GM23338 (cell line): ENCODE measurements around the gene DDI2.

ENCODE experiments used
- CREB1 ChIP-seq: fragments of 250-450 bp; sonication (Bioruptor Pico); IDR thresholded peaks from 2 replicates; pipeline ENCODE4 v1.5.0; 2020; ENCODE audit warnings: low read depth, mild to moderate bottlenecking, moderate library complexity
- EZH2 ChIP-seq: fragments of 200-600 bp; sonication (generic); IDR thresholded peaks from one replicate; pipeline ENCODE4 v1.8.0; 2017; ENCODE audit warnings: antibody characterized with exemption, mild to moderate bottlenecking, low read depth; ENCODE audit not compliant: unreplicated experiment
- EZH2phosphoT487 ChIP-seq: fragments of 200-600 bp; sonication (generic); IDR thresholded peaks from one replicate; pipeline ENCODE4 v1.8.1; 2018; ENCODE audit warnings: antibody characterized with exemption; ENCODE audit not compliant: unreplicated experiment
- JUNB ChIP-seq: IDR thresholded peaks from one replicate; pipeline ENCODE4 v1.6.1; 2016; ENCODE audit warnings: antibody characterized with exemption; ENCODE audit not compliant: unreplicated experiment
- NANOG ChIP-seq: IDR thresholded peaks from 2 replicates; pipeline ENCODE4 v1.6.1; 2016; ENCODE audit warnings: antibody characterized with exemption, borderline replicate concordance
- POLR2AphosphoS5 ChIP-seq: IDR thresholded peaks from 2 replicates; pipeline ENCODE4 v1.6.1; 2016; ENCODE audit warnings: antibody characterized with exemption, low read depth
- STAT1 ChIP-seq: IDR thresholded peaks from one replicate; pipeline ENCODE4 v1.6.1; 2016; ENCODE audit warnings: antibody characterized with exemption; ENCODE audit not compliant: unreplicated experiment
- TF ChIP-seq, protein P1 (sequence below), 2 experiments: fragments of 200-600 bp in 1 of 2; sonication (generic) in 1 of 2; conservative IDR thresholded peaks; 2 replicates each; pipeline versions ENCODE4 v1.5.1 to v1.6.1; 2016 to 2017; ENCODE audit warnings: antibody characterized with exemption in 2 of 2, low read depth in 2 of 2, mild to moderate bottlenecking in 2 of 2, moderate library complexity in 1 of 2
- TF ChIP-seq, protein P2 (sequence below): IDR thresholded peaks from one replicate; pipeline ENCODE4 v1.6.1; 2018; ENCODE audit warnings: antibody characterized with exemption; ENCODE audit not compliant: unreplicated experiment
- TF ChIP-seq, protein P3 (sequence below): fragments of 250-450 bp; sonication (Bioruptor Pico); IDR thresholded peaks from 2 replicates; pipeline ENCODE4 v1.5.0; 2020; ENCODE audit warnings: mild to moderate bottlenecking, moderate library complexity

DNA sequence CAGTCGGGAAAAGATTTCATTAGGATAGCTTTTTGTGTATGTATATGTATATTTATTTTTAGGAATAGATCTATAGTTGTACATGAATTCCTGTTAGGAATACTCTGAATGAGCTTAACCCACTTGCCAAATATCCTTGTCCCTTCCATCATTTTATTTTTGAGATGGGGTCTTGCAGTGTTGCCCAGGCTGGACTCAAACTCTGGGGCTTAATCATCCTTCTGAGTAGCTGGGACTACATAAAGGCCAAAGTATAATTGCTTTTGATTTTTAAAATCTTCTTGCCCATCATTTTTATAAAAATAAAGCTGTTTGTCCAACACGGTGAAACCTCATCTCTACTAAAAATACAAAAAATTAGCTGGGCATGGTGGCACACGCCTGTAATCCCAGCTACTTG is 46.7 kb downstream of the DDI2 start:
- TF ChIP-seq, protein P1, sequence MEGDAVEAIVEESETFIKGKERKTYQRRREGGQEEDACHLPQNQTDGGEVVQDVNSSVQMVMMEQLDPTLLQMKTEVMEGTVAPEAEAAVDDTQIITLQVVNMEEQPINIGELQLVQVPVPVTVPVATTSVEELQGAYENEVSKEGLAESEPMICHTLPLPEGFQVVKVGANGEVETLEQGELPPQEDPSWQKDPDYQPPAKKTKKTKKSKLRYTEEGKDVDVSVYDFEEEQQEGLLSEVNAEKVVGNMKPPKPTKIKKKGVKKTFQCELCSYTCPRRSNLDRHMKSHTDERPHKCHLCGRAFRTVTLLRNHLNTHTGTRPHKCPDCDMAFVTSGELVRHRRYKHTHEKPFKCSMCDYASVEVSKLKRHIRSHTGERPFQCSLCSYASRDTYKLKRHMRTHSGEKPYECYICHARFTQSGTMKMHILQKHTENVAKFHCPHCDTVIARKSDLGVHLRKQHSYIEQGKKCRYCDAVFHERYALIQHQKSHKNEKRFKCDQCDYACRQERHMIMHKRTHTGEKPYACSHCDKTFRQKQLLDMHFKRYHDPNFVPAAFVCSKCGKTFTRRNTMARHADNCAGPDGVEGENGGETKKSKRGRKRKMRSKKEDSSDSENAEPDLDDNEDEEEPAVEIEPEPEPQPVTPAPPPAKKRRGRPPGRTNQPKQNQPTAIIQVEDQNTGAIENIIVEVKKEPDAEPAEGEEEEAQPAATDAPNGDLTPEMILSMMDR (conservative IDR thresholded peaks at IDR 0.05; ENCODE audit: low read depth in 2 of 2), result no peak
- no peak for TF ChIP-seq EZH2phosphoT487
- TF ChIP-seq EZH2, result no peak
- no peak for TF ChIP-seq JUNB
- no peak for TF ChIP-seq CREB1
- no peak for TF ChIP-seq NANOG
- TF ChIP-seq POLR2AphosphoS5, result no peak
- TF ChIP-seq, protein P2, sequence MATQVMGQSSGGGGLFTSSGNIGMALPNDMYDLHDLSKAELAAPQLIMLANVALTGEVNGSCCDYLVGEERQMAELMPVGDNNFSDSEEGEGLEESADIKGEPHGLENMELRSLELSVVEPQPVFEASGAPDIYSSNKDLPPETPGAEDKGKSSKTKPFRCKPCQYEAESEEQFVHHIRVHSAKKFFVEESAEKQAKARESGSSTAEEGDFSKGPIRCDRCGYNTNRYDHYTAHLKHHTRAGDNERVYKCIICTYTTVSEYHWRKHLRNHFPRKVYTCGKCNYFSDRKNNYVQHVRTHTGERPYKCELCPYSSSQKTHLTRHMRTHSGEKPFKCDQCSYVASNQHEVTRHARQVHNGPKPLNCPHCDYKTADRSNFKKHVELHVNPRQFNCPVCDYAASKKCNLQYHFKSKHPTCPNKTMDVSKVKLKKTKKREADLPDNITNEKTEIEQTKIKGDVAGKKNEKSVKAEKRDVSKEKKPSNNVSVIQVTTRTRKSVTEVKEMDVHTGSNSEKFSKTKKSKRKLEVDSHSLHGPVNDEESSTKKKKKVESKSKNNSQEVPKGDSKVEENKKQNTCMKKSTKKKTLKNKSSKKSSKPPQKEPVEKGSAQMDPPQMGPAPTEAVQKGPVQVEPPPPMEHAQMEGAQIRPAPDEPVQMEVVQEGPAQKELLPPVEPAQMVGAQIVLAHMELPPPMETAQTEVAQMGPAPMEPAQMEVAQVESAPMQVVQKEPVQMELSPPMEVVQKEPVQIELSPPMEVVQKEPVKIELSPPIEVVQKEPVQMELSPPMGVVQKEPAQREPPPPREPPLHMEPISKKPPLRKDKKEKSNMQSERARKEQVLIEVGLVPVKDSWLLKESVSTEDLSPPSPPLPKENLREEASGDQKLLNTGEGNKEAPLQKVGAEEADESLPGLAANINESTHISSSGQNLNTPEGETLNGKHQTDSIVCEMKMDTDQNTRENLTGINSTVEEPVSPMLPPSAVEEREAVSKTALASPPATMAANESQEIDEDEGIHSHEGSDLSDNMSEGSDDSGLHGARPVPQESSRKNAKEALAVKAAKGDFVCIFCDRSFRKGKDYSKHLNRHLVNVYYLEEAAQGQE, result no peak
- TF ChIP-seq, protein P3, sequence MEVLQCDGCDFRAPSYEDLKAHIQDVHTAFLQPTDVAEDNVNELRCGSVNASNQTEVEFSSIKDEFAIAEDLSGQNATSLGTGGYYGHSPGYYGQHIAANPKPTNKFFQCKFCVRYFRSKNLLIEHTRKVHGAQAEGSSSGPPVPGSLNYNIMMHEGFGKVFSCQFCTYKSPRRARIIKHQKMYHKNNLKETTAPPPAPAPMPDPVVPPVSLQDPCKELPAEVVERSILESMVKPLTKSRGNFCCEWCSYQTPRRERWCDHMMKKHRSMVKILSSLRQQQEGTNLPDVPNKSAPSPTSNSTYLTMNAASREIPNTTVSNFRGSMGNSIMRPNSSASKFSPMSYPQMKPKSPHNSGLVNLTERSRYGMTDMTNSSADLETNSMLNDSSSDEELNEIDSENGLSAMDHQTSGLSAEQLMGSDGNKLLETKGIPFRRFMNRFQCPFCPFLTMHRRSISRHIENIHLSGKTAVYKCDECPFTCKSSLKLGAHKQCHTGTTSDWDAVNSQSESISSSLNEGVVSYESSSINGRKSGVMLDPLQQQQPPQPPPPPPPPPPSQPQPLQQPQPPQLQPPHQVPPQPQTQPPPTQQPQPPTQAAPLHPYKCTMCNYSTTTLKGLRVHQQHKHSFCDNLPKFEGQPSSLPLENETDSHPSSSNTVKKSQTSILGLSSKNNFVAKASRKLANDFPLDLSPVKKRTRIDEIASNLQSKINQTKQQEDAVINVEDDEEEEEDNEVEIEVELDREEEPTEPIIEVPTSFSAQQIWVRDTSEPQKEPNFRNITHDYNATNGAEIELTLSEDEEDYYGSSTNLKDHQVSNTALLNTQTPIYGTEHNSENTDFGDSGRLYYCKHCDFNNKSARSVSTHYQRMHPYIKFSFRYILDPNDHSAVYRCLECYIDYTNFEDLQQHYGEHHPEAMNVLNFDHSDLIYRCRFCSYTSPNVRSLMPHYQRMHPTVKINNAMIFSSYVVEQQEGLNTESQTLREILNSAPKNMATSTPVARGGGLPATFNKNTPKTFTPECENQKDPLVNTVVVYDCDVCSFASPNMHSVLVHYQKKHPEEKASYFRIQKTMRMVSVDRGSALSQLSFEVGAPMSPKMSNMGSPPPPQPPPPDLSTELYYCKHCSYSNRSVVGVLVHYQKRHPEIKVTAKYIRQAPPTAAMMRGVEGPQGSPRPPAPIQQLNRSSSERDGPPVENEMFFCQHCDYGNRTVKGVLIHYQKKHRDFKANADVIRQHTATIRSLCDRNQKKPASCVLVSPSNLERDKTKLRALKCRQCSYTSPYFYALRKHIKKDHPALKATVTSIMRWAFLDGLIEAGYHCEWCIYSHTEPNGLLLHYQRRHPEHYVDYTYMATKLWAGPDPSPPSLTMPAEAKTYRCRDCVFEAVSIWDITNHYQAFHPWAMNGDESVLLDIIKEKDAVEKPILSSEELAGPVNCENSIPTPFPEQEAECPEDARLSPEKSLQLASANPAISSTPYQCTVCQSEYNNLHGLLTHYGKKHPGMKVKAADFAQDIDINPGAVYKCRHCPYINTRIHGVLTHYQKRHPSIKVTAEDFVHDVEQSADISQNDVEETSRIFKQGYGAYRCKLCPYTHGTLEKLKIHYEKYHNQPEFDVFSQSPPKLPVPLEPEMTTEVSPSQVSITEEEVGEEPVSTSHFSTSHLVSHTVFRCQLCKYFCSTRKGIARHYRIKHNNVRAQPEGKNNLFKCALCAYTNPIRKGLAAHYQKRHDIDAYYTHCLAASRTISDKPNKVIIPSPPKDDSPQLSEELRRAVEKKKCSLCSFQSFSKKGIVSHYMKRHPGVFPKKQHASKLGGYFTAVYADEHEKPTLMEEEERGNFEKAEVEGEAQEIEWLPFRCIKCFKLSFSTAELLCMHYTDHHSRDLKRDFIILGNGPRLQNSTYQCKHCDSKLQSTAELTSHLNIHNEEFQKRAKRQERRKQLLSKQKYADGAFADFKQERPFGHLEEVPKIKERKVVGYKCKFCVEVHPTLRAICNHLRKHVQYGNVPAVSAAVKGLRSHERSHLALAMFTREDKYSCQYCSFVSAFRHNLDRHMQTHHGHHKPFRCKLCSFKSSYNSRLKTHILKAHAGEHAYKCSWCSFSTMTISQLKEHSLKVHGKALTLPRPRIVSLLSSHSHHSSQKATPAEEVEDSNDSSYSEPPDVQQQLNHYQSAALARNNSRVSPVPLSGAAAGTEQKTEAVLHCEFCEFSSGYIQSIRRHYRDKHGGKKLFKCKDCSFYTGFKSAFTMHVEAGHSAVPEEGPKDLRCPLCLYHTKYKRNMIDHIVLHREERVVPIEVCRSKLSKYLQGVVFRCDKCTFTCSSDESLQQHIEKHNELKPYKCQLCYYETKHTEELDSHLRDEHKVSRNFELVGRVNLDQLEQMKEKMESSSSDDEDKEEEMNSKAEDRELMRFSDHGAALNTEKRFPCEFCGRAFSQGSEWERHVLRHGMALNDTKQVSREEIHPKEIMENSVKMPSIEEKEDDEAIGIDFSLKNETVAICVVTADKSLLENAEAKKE (CRISPR knock-in tag), result no peak
- no peak for TF ChIP-seq STAT1
